C4-2B (cell line): ENCODE data around the gene SLC4A4.

Experiments used
- H3K27ac ChIP-seq: fragments of 450-650 bp; 2 replicates; pipeline ENCODE4 v1.5.1; 2017
- ZFX ChIP-seq: fragments of 450-650 bp; IDR thresholded peaks from 2 replicates; pipeline ENCODE4 v1.6.1; 2017
- TF ChIP-seq, protein P1 (sequence below): fragments of 450-650 bp; conservative IDR thresholded peaks from 2 replicates; pipeline ENCODE4 v1.5.1; 2017; ENCODE audit warnings: mild to moderate bottlenecking

SLC4A4 gene

GRCh38 chr4:71333368-71333767 lies 5.5 kb upstream of the SLC4A4 start:
- TF ChIP-seq ZFX, result no peak
- TF ChIP-seq, protein P1, sequence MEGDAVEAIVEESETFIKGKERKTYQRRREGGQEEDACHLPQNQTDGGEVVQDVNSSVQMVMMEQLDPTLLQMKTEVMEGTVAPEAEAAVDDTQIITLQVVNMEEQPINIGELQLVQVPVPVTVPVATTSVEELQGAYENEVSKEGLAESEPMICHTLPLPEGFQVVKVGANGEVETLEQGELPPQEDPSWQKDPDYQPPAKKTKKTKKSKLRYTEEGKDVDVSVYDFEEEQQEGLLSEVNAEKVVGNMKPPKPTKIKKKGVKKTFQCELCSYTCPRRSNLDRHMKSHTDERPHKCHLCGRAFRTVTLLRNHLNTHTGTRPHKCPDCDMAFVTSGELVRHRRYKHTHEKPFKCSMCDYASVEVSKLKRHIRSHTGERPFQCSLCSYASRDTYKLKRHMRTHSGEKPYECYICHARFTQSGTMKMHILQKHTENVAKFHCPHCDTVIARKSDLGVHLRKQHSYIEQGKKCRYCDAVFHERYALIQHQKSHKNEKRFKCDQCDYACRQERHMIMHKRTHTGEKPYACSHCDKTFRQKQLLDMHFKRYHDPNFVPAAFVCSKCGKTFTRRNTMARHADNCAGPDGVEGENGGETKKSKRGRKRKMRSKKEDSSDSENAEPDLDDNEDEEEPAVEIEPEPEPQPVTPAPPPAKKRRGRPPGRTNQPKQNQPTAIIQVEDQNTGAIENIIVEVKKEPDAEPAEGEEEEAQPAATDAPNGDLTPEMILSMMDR, result no peak
- no peak overlapping the region for H3K27ac ChIP-seq

GRCh38 chr4:71333960-71334359 lies 4.9 kb upstream of the SLC4A4 start:
- TF ChIP-seq, protein P1, result no peak
- TF ChIP-seq ZFX, result no peak
- no peak overlapping the region for H3K27ac ChIP-seq

DNA sequence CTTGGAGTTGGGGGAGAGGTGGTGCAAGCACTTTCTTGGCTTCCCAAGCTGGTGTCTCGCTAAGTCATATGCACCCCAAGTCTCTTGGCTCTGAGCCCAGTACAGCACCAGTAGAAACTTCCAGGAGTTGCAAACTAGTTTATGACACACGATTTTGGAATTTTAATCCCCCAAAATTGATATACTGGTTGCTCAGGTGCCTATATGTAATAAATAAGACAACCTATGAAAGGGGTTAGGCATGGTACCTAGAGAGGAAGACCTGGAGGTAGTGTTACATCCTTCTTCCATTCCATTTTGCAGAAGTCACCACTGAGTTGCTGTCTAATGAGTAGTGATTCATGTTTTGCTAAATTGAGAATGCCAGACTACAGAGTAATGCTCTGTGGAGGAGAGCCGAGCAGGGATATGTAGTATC lies 4.3 kb upstream of the SLC4A4 start:
- TF ChIP-seq, protein P1, result no peak
- no peak for TF ChIP-seq ZFX
- no peak overlapping the region for H3K27ac ChIP-seq

DNA sequence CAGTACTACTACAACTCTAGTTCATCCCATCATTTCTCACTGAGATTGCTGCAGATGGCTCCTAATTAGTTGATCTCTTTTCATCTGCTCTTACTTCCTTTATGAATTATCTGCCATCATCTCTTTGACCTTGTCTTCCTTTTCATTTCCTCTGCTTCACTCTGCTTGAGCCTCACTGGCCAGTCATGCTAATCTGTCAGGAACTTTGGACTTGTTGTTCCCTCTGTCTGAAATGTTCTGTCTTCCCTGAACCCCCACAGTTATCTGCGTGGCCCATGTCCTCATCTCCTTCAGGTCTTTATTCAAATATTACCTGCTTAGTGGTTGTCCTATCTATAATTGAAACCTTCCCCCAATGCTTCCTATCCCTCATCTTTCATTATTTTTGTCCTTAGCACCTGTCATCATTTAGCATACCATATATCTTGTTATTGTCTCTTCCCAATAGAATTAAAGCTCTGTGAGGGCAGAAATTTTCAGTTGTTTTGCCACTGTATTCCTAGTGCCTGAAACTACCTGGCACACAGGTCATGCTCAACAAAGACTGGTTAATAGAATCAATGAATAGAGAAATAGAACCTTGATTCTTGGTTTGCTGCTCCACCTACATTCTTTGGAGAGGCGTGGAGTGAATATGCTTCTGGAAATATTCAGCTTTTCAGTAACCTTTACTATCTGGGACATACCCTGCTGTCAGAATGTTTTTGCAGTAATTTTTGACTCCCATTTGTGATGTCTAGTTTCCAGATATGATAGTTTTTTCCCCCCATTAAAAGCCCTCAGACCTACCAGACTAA lies 5.0 kb downstream of the SLC4A4 start:
- no peak overlapping the region for H3K27ac ChIP-seq
- TF ChIP-seq ZFX, result no peak
- TF ChIP-seq, protein P1, result no peak

GRCh38 chr4:71346710-71347109 lies 7.9 kb downstream of the SLC4A4 start:
- TF ChIP-seq, protein P1, result no peak
- TF ChIP-seq ZFX, result no peak
- no peak overlapping the region for H3K27ac ChIP-seq

DNA sequence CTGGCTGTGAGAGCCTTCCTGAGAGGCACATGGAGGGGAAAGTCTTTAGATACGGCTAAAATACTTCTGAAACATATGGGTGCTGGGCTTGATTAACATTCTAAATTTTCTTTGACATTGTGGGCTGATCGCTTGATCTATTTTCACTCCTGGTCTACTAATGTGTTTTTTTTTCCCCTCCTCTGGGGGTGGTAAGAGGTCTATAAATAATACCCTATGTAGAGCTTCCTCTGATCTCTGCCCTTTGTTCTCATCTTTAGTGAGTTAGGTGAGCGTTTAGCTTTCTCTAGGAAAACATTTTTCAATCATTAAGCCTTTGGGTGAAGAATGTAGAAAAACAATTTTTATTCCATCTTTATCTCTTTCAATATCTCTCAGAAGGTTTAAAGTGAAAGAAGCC lies 9.8 kb downstream of the SLC4A4 start:
- TF ChIP-seq ZFX, result no peak
- TF ChIP-seq, protein P1, result no peak
- H3K27ac ChIP-seq, result no peak overlapping the region

GRCh38 chr4:71355045-71355444 lies 16.2 kb downstream of the SLC4A4 start:
- H3K27ac ChIP-seq, result no peak overlapping the region
- no peak for TF ChIP-seq ZFX
- TF ChIP-seq, protein P1, result no peak
